HCT116 (cell line): Measurements from ENCODE around the gene ART5. TPM values are rescaled to one million over a fixed set of nuclear protein-coding genes. Genes with fewer than 3 reads are reported as not detected.
"Not testable (repeated sequence)": the region's sequence is repeated elsewhere in the genome, so short reads cannot be mapped to it uniquely, and the experiment has no call there.

Experiments
- ATAC-seq: fragments of 200-7000 bp; cut with Tn5 transposase; 2 replicates; pipeline ENCODE4 v1.9.1; 2020; ENCODE audit warnings: mild to moderate bottlenecking, moderate library complexity
- BruUV-seq: library from RNA; stranded (reverse); fragments of 400-500 nt; replicated peaks from 2 replicates; lab custom pipeline; 2021; lab: Mats Ljungman, UMichigan
- CTCF ChIA-PET: fragments of 300-600 bp; sonication (Branson Sonifier 250); formaldehyde crosslinking; loops from one replicate; lab custom pipeline; 2021; ENCODE audit warnings: antibody characterized with exemption; lab: Charles Lee
- POLR2A ChIA-PET: fragments of 300-600, 350-600 bp; sonication (Branson Sonifier 250); formaldehyde crosslinking; loops from one replicate; lab custom pipeline; 2021; ENCODE audit warnings: antibody characterized with exemption; lab: Charles Lee
- RAD21 ChIA-PET, 2 experiments: fragments of 300-600 bp; sonication (Branson Sonifier 250); formaldehyde crosslinking; loops; one replicate each; lab custom pipeline; 2023; ENCODE audit warnings: low total read pairs in 2 of 2; ENCODE audit not compliant: uncharacterized antibody in 2 of 2, unreplicated experiment in 2 of 2, low non-redundant PET in 1 of 2; lab: Charles Lee
- DNase-seq: peaks from one replicate; pipeline ENCODE4 v3.0.0-alpha.2; 2010; ENCODE audit warnings: low read depth, low spot score
- H2AFZ ChIP-seq: fragments of 200-600 bp; shearing (Covaris generic), sonication (generic); 2 replicates; pipeline ENCODE4 v1.6.1; 2017; ENCODE audit warnings: low read depth, mixed run types, mixed read lengths, antibody characterized with exemption, low read length; ENCODE audit not compliant: poor library complexity, severe bottlenecking
- H3K27ac ChIP-seq: 2 replicates; pipeline ENCODE4 v1.5.1; 2012; ENCODE audit warnings: low read depth, low read length
- H3K27me3 ChIP-seq: fragments of 200-600 bp; sonication (generic); 2 replicates; pipeline ENCODE4 v1.6.1; 2016; ENCODE audit warnings: mixed run types, low read length, mixed read lengths; ENCODE audit not compliant: insufficient read depth
- H3K36me3 ChIP-seq, 2 experiments: fragments of 200-500 bp in 1 of 2; fragments of 200-600 bp in 1 of 2; sonication (Bioruptor generic) in 1 of 2; sonication (generic) in 1 of 2; 2 replicates each; pipeline versions ENCODE4 v1.5.1 to v1.6.1; 2014 to 2016; ENCODE audit warnings: low read length in 2 of 2, inconsistent platforms in 1 of 2, mixed read lengths in 1 of 2, mixed run types in 1 of 2; ENCODE audit not compliant: insufficient read depth in 2 of 2, control insufficient read depth in 1 of 2
- H3K4me1 ChIP-seq, 2 experiments: fragments of 200-600 bp in 1 of 2; sonication (generic) in 1 of 2; 2 replicates each; pipeline versions ENCODE4 v1.5.1 to v1.6.1; 2012 to 2017; ENCODE audit warnings: low read length in 2 of 2, inconsistent platforms in 1 of 2, mild to moderate bottlenecking in 1 of 2, mixed read lengths in 1 of 2, mixed run types in 1 of 2, moderate library complexity in 1 of 2; ENCODE audit not compliant: insufficient read depth in 2 of 2, control insufficient read depth in 1 of 2
- H3K4me2 ChIP-seq: fragments of 200-600 bp; sonication (generic); 2 replicates; pipeline ENCODE4 v1.6.1; 2017; ENCODE audit warnings: mixed run types, low read length, mixed read lengths
- H3K4me3 ChIP-seq, 2 experiments: fragments of 200-600 bp in 1 of 2; sonication (generic) in 1 of 2; replicated peaks in 1 of 2; 2 replicates each; pipeline ENCODE4 v1.5.1; 2011 to 2016; ENCODE audit warnings: low read length in 2 of 2, control low read depth in 1 of 2, low read depth in 1 of 2, mild to moderate bottlenecking in 1 of 2, mixed read lengths in 1 of 2, mixed run types in 1 of 2
- H3K79me2 ChIP-seq: fragments of 200-600 bp; sonication (generic); 2 replicates; pipeline ENCODE4 v1.6.1; 2017; ENCODE audit warnings: mild to moderate bottlenecking, mixed run types, low read length, moderate library complexity, mixed read lengths; ENCODE audit not compliant: insufficient read depth
- H3K9ac ChIP-seq: fragments of 200-600 bp; sonication (generic); 2 replicates; pipeline ENCODE4 v1.6.1; 2016; ENCODE audit warnings: low read length, mixed read lengths
- H3K9me2 ChIP-seq: fragments of 200-600 bp; sonication (generic), shearing (Covaris generic); 2 replicates; pipeline ENCODE4 v1.6.1; 2017; ENCODE audit warnings: mixed run types, mild to moderate bottlenecking, moderate library complexity; ENCODE audit not compliant: insufficient read depth
- H3K9me3 ChIP-seq, 2 experiments: fragments of 200-500 bp in 1 of 2; fragments of 200-600 bp in 1 of 2; sonication (Bioruptor generic) in 1 of 2; sonication (generic) in 1 of 2; 2 replicates each; pipeline ENCODE4 v1.6.1; 2014 to 2017; ENCODE audit warnings: low read length in 2 of 2, mixed read lengths in 2 of 2, inconsistent platforms in 1 of 2, low read depth in 1 of 2, mild to moderate bottlenecking in 1 of 2, mixed run types in 1 of 2, moderate library complexity in 1 of 2; ENCODE audit not compliant: control insufficient read depth in 1 of 2, insufficient read depth in 1 of 2
- H4K20me1 ChIP-seq: fragments of 200-600 bp; sonication (generic), shearing (Covaris generic); 2 replicates; pipeline ENCODE4 v1.6.1; 2017; ENCODE audit warnings: mixed run types, mild to moderate bottlenecking, moderate library complexity; ENCODE audit not compliant: insufficient read depth
- ATF3 ChIP-seq: IDR thresholded peaks from 2 replicates; pipeline ENCODE4 v1.6.1; 2012
- CEBPB ChIP-seq: IDR thresholded peaks from 2 replicates; pipeline ENCODE4 v1.6.1; 2012; ENCODE audit warnings: low read depth
- EZH2 ChIP-seq: fragments of 200-600 bp; sonication (generic); IDR thresholded peaks from 2 replicates; pipeline ENCODE4 v1.6.1; 2017; ENCODE audit warnings: antibody characterized with exemption, mixed run types
- POLR2A ChIP-seq: IDR thresholded peaks from 2 replicates; pipeline ENCODE4 v1.7.0; 2011; ENCODE audit warnings: borderline replicate concordance; ENCODE audit not compliant: insufficient read depth, insufficient read length; ENCODE audit errors: extremely low read depth
- POLR2AphosphoS5 ChIP-seq: IDR thresholded peaks from 2 replicates; pipeline ENCODE4 v1.6.1; 2011; ENCODE audit warnings: mild to moderate bottlenecking, low read depth, low read length, moderate library complexity
- REST ChIP-seq: IDR thresholded peaks from 2 replicates; pipeline ENCODE4 v1.6.1; 2012; ENCODE audit warnings: low read depth
- SRF ChIP-seq: IDR thresholded peaks from 2 replicates; pipeline ENCODE4 v1.6.1; 2012; ENCODE audit warnings: low read depth
- YY1 ChIP-seq: IDR thresholded peaks from 2 replicates; pipeline ENCODE4 v1.6.1; 2011; ENCODE audit warnings: low read length, low read depth, moderate library complexity, mild to moderate bottlenecking; ENCODE audit not compliant: insufficient replicate concordance; ENCODE audit errors: extremely low read depth
- ZFX ChIP-seq: fragments of 450-650 bp; IDR thresholded peaks from 2 replicates; pipeline ENCODE4 v1.6.1; 2017
- intact Hi-C: fragments of 100-400 bp; cut with micrococcal nuclease; formaldehyde crosslinking; loops from 2 replicates; pipeline ENCODE4 v1.10.0; 2022
- total RNA-seq: library from RNA; stranded (reverse); gene quantifications from one replicate; pipeline ENCODE4 v1.2.1, GENCODE V29; 2021; ENCODE audit not compliant: unreplicated experiment

ART5 gene
- total RNA-seq, 1 experiment from 2014 or later = 5.6 TPM

DNA sequence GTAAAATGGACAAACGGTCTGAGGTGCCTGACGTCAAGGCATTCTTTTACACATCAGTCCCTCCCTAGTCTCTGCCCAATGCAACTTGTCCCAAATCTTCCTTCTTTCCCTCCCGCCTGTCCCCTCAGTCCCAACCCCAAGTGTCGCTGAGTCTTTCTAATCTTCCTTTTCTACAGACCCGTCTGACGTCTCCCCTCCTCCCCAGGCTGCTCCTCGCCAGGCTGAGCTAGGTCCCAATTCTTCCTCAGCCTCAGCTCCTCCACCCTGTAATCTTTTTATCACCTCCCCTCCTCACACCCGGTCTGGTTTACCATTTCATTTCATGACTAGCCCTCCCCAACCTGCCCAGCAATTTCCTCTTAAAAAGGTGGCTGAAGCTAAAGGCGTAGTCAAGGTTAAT is 7.6 kb upstream of the ART5 start:
- H3K9ac ChIP-seq, H3K4me3 ChIP-seq, H3K9me3 ChIP-seq, CTCF ChIA-PET, H3K27ac ChIP-seq, ATAC-seq, intact Hi-C loops, H3K4me1 ChIP-seq, BruUV-seq, POLR2A ChIA-PET, H3K36me3 ChIP-seq, H3K9me2 ChIP-seq, DNase-seq, H3K4me2 ChIP-seq, H4K20me1 ChIP-seq, RAD21 ChIA-PET, H3K79me2 ChIP-seq, H2AFZ ChIP-seq: not testable (repeated sequence)
- peaks cover 10% of the 10 kb centered on the region; the same call in 1 of the 2 replicates for H3K27me3 ChIP-seq

- POLR2A ChIA-PET, ATAC-seq, H3K9me2 ChIP-seq, H3K36me3 ChIP-seq, BruUV-seq, H3K4me3 ChIP-seq, DNase-seq, H3K9ac ChIP-seq, H3K27me3 ChIP-seq, H4K20me1 ChIP-seq, H3K4me2 ChIP-seq, H3K9me3 ChIP-seq, RAD21 ChIA-PET, H2AFZ ChIP-seq, CTCF ChIA-PET, H3K79me2 ChIP-seq, H3K27ac ChIP-seq, intact Hi-C loops: not testable (repeated sequence)
- peaks cover 8 to 12% of the 10 kb centered on the region in 2 experiments for H3K4me1 ChIP-seq
These were observed 7.1 kb upstream of the ART5 start for GRCh38 chr11:3648843-3649242.

- Histone ChIP-seq H3K27ac (no peak overlapping the region), H3K9me3 (no peaks in the 10 kb centered on the region), H3K9ac (no peak overlapping the region), H3K4me2 (no peak overlapping the region), H4K20me1 (no peaks in the 10 kb centered on the region), H3K36me3 (no peaks in the 10 kb centered on the region), H3K79me2 (no peaks in the 10 kb centered on the region), H3K4me1 (peaks cover 17 to 34% of the 10 kb centered on the region in 2 experiments), H3K4me3 (no peak overlapping the region), H3K9me2 (no peaks in the 10 kb centered on the region), H3K27me3 (peaks cover 4% of the 10 kb centered on the region; the same call in 1 of the 2 replicates), H2AFZ (no peak overlapping the region)
- ChIA-PET CTCF (no interaction called here), POLR2A (no interaction called here), RAD21 (no interaction called here)
- no TSS peak for BruUV-seq
- ATAC-seq (no peak), DNase-seq (no peak)
- intact Hi-C loops = no loop called here
- TF ChIP-seq CEBPB = no peak
- no peak for TF ChIP-seq YY1
- no peak for TF ChIP-seq POLR2AphosphoS5
- TF ChIP-seq SRF = no peak
- TF ChIP-seq ZFX = no peak
- no peak for TF ChIP-seq POLR2A
- TF ChIP-seq REST = no peak
- no peak for TF ChIP-seq ATF3
- no peak for TF ChIP-seq EZH2
These were observed 3.8 kb upstream of the ART5 start for GRCh38 chr11:3645552-3645951.
